Measurements from ENCODE around the gene CD44.
A peak's percentile ranks its signal among the peaks of the same experiment; 100 is the strongest.
"Not testable (repeated sequence)": the region's sequence is repeated elsewhere in the genome, so short reads cannot be mapped to it uniquely, and the experiment has no call there.

The CD44 gene

DNA sequence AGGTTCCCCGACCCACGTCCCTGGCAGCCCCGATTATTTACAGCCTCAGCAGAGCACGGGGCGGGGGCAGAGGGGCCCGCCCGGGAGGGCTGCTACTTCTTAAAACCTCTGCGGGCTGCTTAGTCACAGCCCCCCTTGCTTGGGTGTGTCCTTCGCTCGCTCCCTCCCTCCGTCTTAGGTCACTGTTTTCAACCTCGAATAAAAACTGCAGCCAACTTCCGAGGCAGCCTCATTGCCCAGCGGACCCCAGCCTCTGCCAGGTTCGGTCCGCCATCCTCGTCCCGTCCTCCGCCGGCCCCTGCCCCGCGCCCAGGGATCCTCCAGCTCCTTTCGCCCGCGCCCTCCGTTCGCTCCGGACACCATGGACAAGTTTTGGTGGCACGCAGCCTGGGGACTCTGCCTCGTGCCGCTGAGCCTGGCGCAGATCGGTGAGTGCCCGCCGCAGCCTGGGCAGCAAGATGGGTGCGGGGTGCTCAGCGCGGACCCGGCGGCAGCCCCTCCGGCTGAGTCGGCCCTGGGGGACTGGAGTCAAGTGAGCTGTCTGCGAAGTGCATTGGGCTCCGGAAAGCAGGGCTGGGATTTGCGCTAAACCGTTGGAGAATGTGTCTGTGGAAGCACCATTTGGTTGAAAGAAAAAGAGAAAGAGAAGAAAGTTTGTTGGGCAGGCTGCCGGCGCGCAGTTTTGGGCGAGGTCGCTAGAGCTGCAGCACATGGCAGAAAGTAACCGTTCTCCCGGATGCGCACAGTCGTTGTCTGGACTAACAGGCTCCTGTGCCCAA, at the start of gene CD44:
TSS of gene CD44 (plus strand) at position 229 of the 779 bp plus-strand sequence. CDS start at position 362, 133 bp downstream.
- Histone ChIP-seq H2AFZ (ENCODE audit: low read depth, low read length) (peak within 1 kb of the TSS; percentile 73), H3K27me3 (ENCODE audit: insufficient read depth, low read length) (peaks cover 33% of the 10 kb centered on the region), H3K36me3 (ENCODE audit: insufficient read depth, low read length) (no peaks in the 10 kb centered on the region), H3K9me3 (ENCODE audit: low read length) (no peaks in the 10 kb centered on the region), H3K4me3 (ENCODE audit: low read length) (peak within 1 kb of the TSS; percentile 43), H3K4me1 (ENCODE audit: insufficient read depth, low read length) (peaks cover 11% of the 10 kb centered on the region)

DNA sequence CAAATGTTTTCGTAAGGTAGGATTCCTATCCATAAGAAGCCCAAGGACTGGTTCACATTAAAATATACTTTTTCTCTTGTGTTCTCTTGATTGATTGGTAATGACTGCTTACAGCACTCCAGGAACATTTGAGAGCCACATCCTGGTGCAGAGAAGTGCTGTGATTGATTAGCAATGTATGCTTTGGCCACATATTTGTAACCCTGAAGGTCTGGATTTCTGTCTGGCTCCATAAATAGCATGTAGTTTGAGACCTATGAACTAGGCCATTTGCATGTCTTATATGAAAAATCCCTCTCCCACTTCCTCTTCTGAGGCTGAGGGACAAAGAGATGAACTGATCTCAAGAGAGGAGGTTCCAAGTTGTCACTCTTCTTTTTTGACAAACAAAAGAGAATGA, 49.3 kb upstream of the CD44 start:
- Histone ChIP-seq H3K4me1 (ENCODE audit: insufficient read depth, low read length) (peaks cover 9% of the 10 kb centered on the region), H3K27me3 (ENCODE audit: insufficient read depth, low read length) (no peaks in the 10 kb centered on the region), H3K9me3 (ENCODE audit: low read length) (no peaks in the 10 kb centered on the region), H3K4me3 (ENCODE audit: low read length) (no peak overlapping the region), H3K36me3 (ENCODE audit: insufficient read depth, low read length) (no peaks in the 10 kb centered on the region), H2AFZ (ENCODE audit: low read depth, low read length) (no peak overlapping the region)

DNA sequence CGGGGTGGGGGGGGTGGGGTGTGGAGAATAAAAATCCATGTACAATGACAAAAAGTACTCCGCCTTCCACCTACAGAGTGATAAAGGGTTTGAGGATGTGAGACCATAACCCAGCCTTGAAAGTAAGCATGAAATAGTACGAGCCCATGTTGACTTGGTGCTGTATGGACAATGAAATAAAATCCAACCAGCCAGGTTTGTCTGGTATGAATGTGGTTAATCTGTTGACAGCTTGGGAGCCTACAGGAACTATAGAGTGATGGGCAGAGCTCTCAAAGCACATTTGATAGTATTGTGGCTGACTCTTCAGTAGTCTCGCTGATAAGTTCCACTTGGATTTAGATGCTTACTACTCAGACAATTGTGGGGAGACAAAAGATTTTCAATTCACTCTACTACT, 48.8 kb upstream of the CD44 start:
- Histone ChIP-seq H3K27me3 (ENCODE audit: insufficient read depth, low read length) (no peaks in the 10 kb centered on the region), H3K4me1 (ENCODE audit: insufficient read depth, low read length) (peaks cover 9% of the 10 kb centered on the region), H3K9me3 (ENCODE audit: low read length) (no peaks in the 10 kb centered on the region), H2AFZ (ENCODE audit: low read depth, low read length) (no peak overlapping the region), H3K4me3 (ENCODE audit: low read length) (no peak overlapping the region), H3K36me3 (ENCODE audit: insufficient read depth, low read length) (no peaks in the 10 kb centered on the region)

DNA sequence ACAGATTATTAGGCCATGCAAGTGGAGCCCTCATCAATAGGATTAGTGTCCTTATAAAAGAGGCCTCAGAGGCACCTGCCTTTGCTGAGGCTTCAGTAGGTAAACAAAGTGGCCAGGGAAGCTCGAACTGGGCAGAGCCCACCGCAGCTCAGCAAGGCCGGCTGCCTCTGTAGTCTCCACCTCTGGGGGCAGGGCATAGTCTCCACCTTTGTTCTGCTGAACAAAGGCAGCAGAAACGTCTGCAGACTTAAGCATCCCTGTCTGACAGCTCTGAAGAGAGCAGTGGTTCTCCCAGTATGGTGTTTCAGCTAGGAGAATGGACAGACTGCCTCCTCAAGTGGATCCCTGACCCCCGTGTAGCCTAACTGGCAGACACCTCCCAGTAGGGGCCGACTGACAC, 48.0 kb upstream of the CD44 start:
- not testable (repeated sequence) for H3K9me3 ChIP-seq (ENCODE audit: low read length); H3K4me3 ChIP-seq (ENCODE audit: low read length); H3K36me3 ChIP-seq (ENCODE audit: insufficient read depth, low read length); H3K27me3 ChIP-seq (ENCODE audit: insufficient read depth, low read length); H2AFZ ChIP-seq (ENCODE audit: low read depth, low read length); H3K4me1 ChIP-seq (ENCODE audit: insufficient read depth, low read length)

GRCh38 chr11:35096723-35097122, 42.2 kb upstream of the CD44 start:
- no peaks in the 10 kb centered on the region for H3K9me3 ChIP-seq (ENCODE audit: low read length)
- H3K27me3 ChIP-seq (ENCODE audit: insufficient read depth, low read length), result no peaks in the 10 kb centered on the region
- H2AFZ ChIP-seq (ENCODE audit: low read depth, low read length), result no peak overlapping the region
- H3K36me3 ChIP-seq (ENCODE audit: insufficient read depth, low read length), result no peaks in the 10 kb centered on the region
- H3K4me3 ChIP-seq (ENCODE audit: low read length), result no peak overlapping the region
- no peaks in the 10 kb centered on the region for H3K4me1 ChIP-seq (ENCODE audit: insufficient read depth, low read length)

DNA sequence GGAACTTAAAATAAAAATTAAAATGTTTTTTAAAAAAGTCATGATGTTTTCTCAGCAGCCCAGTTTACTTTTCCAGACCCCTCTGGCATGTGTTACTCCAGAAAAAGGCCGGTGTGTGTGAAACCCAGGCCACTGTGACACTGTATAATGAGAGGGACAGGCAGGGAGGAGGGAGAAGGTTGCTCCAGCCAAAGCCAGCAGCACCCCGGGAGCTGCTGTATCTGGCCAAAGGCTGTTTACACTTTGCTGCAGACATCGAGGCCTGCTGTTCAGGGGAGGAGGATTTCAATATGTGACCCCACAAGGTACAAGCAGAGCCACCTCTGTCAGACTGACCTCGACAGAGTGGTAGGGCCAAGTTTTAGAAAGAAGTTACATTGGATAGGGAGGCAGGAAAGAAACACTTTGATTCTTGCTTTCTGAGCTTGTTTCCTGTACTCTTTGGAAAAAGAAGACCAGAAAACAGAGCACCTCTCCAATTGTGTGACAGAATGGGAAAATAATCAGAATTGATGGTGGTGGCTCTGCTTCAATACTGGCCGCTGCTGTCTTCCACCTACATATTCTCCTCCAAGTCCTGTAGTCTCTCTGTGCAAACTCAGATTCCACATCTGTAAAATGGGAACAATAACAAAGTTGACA, 41.0 kb upstream of the CD44 start:
- no peak overlapping the region for H2AFZ ChIP-seq (ENCODE audit: low read depth, low read length)
- H3K36me3 ChIP-seq (ENCODE audit: insufficient read depth, low read length), result no peaks in the 10 kb centered on the region
- H3K4me3 ChIP-seq (ENCODE audit: low read length), result no peak overlapping the region
- no peaks in the 10 kb centered on the region for H3K4me1 ChIP-seq (ENCODE audit: insufficient read depth, low read length)
- H3K27me3 ChIP-seq (ENCODE audit: insufficient read depth, low read length), result no peaks in the 10 kb centered on the region
- no peaks in the 10 kb centered on the region for H3K9me3 ChIP-seq (ENCODE audit: low read length)

DNA sequence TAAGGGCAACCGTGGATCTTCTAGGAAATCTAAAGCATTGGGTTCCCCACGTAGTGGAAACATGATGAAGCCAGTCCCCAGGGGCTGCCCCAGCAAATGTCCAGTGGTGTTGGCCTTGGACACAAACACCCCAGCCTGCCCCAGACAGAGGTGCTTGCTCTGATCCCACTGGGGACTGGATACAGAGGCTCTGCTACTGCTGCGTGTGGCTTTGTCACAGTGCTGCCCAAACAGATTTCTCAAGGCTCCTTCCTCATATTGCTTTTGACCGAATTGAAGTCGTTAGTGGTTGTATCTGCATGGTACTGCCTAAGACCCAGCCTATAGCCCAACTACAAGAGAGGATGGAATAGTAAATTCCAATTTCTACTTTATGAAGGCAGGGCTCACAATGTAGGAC, 40.1 kb upstream of the CD44 start:
- no peaks in the 10 kb centered on the region for H3K36me3 ChIP-seq (ENCODE audit: insufficient read depth, low read length)
- no peaks in the 10 kb centered on the region for H3K27me3 ChIP-seq (ENCODE audit: insufficient read depth, low read length)
- H3K4me1 ChIP-seq (ENCODE audit: insufficient read depth, low read length), result no peaks in the 10 kb centered on the region
- H2AFZ ChIP-seq (ENCODE audit: low read depth, low read length), result no peak overlapping the region
- no peaks in the 10 kb centered on the region for H3K9me3 ChIP-seq (ENCODE audit: low read length)
- no peak overlapping the region for H3K4me3 ChIP-seq (ENCODE audit: low read length)

DNA sequence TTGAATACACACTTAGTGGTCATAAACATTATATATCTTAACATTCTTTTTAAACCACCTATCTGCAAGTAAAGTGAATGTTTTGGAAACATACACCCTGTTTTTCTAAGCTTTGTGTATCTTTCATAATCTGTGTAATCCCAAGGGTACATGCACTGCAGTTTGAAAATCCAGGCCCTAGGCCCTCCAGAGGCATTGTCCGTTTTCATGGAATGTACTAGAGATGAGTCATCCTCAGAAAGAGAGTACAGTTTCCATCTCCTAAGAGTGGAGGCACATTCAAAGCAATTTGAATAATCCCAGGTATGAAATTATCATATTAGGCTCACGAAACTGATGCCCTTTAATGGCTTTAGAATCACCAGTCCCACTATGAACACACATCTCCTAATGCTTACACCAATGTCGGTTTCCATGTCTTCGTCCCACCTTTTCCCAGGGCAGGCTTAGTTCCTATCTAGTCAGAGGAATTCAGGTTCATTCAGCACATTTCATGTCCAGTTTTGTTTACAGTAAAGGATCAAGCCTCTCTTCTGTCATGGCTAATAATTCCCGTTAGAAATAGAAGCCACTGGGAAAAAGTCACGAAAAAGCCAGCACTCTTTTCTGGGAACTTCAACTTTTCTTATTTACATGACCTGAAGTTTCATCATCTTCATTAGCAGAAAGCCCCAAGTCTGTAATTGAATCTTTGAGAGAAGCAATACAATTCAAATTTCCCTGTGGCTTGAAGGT, 39.5 kb upstream of the CD44 start:
- no peaks in the 10 kb centered on the region for H3K36me3 ChIP-seq (ENCODE audit: insufficient read depth, low read length)
- H2AFZ ChIP-seq (ENCODE audit: low read depth, low read length), result no peak overlapping the region
- no peaks in the 10 kb centered on the region for H3K27me3 ChIP-seq (ENCODE audit: insufficient read depth, low read length)
- H3K4me3 ChIP-seq (ENCODE audit: low read length), result no peak overlapping the region
- H3K4me1 ChIP-seq (ENCODE audit: insufficient read depth, low read length), result no peaks in the 10 kb centered on the region
- no peaks in the 10 kb centered on the region for H3K9me3 ChIP-seq (ENCODE audit: low read length)

- H3K9me3 ChIP-seq (ENCODE audit: low read length), result no peaks in the 10 kb centered on the region
Measured at GRCh38 chr11:35100013-35100383, 39.0 kb upstream of the CD44 start.

DNA sequence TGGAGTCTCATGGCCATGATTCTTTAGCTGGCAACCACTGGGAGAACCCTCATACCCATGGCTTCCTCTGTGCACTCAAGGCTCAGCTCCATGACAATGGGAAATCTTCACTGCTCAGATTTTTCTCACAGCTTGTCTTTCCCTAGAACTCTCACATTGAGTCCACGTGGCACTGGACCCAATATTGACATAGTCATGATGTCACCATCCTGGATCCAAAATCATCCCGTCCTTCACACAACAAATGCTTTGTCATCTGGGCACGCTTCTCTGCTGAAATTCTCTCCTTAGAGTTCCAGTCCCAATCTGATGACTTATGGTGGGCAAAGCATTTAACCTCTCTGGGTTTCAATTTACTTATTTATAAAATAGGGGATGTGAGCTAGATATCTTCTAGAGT, 37.7 kb upstream of the CD44 start:
- H2AFZ ChIP-seq (ENCODE audit: low read depth, low read length), result no peak overlapping the region
- no peaks in the 10 kb centered on the region for H3K36me3 ChIP-seq (ENCODE audit: insufficient read depth, low read length)
- no peaks in the 10 kb centered on the region for H3K27me3 ChIP-seq (ENCODE audit: insufficient read depth, low read length)
- no peaks in the 10 kb centered on the region for H3K4me1 ChIP-seq (ENCODE audit: insufficient read depth, low read length)
- H3K4me3 ChIP-seq (ENCODE audit: low read length), result no peak overlapping the region
- H3K9me3 ChIP-seq (ENCODE audit: low read length), result no peaks in the 10 kb centered on the region

More at GRCh38 chr11:35100013-35100383, 39.0 kb upstream of the CD44 start:
- no peaks in the 10 kb centered on the region for H3K27me3 ChIP-seq (ENCODE audit: insufficient read depth, low read length)
- no peaks in the 10 kb centered on the region for H3K36me3 ChIP-seq (ENCODE audit: insufficient read depth, low read length)
- no peak overlapping the region for H2AFZ ChIP-seq (ENCODE audit: low read depth, low read length)
- H3K4me1 ChIP-seq (ENCODE audit: insufficient read depth, low read length), result no peaks in the 10 kb centered on the region
- H3K4me3 ChIP-seq (ENCODE audit: low read length), result no peak overlapping the region

DNA sequence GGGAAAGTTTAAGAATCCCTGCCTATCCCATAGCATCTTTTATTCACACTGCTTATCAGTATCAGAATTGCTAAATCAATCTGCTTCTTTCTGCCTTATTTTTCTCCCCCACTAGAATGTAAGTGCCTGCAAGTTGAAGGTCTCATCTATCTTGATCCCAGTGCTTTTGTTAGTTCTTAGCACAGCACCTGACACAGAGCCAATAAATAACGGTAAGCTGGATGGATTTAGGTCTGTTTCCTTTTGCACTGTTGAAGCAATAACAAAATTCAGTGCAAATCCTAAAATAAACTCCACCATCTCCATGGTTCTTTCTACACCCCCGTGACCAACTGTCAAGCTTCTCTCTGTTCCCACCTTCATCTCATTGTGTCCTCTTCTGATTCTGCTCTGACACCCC, 36.7 kb upstream of the CD44 start:
- H3K9me3 ChIP-seq (ENCODE audit: low read length), result no peaks in the 10 kb centered on the region
- H2AFZ ChIP-seq (ENCODE audit: low read depth, low read length), result no peak overlapping the region
- H3K27me3 ChIP-seq (ENCODE audit: insufficient read depth, low read length), result no peaks in the 10 kb centered on the region
- no peaks in the 10 kb centered on the region for H3K4me1 ChIP-seq (ENCODE audit: insufficient read depth, low read length)
- H3K36me3 ChIP-seq (ENCODE audit: insufficient read depth, low read length), result no peaks in the 10 kb centered on the region
- no peak overlapping the region for H3K4me3 ChIP-seq (ENCODE audit: low read length)

GRCh38 chr11:35103366-35104208, 35.4 kb upstream of the CD44 start:
- Histone ChIP-seq H3K4me3 (ENCODE audit: low read length) (no peak overlapping the region), H3K27me3 (ENCODE audit: insufficient read depth, low read length) (no peaks in the 10 kb centered on the region), H2AFZ (ENCODE audit: low read depth, low read length) (no peak overlapping the region), H3K4me1 (ENCODE audit: insufficient read depth, low read length) (no peaks in the 10 kb centered on the region), H3K9me3 (ENCODE audit: low read length) (no peaks in the 10 kb centered on the region), H3K36me3 (ENCODE audit: insufficient read depth, low read length) (no peaks in the 10 kb centered on the region)

GRCh38 chr11:35104655-35105054, 34.3 kb upstream of the CD44 start:
- Histone ChIP-seq H3K4me1 (ENCODE audit: insufficient read depth, low read length) (no peaks in the 10 kb centered on the region), H3K36me3 (ENCODE audit: insufficient read depth, low read length) (no peaks in the 10 kb centered on the region), H2AFZ (ENCODE audit: low read depth, low read length) (no peak overlapping the region), H3K9me3 (ENCODE audit: low read length) (no peaks in the 10 kb centered on the region), H3K27me3 (ENCODE audit: insufficient read depth, low read length) (no peaks in the 10 kb centered on the region), H3K4me3 (ENCODE audit: low read length) (no peak overlapping the region)
